SK-N-SH (cell line): ENCODE data around the gene SLC10A7. TPM values are rescaled to one million over a fixed set of nuclear protein-coding genes. Genes with fewer than 3 reads are reported as not detected.

Source experiments
- CTCF ChIA-PET: fragments of 300-600, 350-600 bp; formaldehyde crosslinking; extraction: SDS; loops from one replicate; lab custom pipeline; 2021; lab: Yijun Ruan, JAX
- POLR2A ChIA-PET: fragments of 350-600 bp; sonication (Branson Sonifier 250); formaldehyde crosslinking; extraction: SDS; loops from one replicate; lab custom pipeline; 2020; ENCODE audit warnings: antibody characterized with exemption, inconsistent platforms; lab: Yijun Ruan, JAX
- DNase-seq: peaks from one replicate; pipeline ENCODE4 v3.0.0; 2012
- H2AFZ ChIP-seq: fragments of 200-600 bp; sonication (generic); 2 replicates; pipeline ENCODE4 v1.8.1; 2016; ENCODE audit warnings: antibody characterized with exemption, mild to moderate bottlenecking, low read depth
- H3F3A ChIP-seq: fragments of 200-600 bp; sonication (generic); replicated peaks from 2 replicates; pipeline ENCODE3; 2016; ENCODE audit warnings: antibody characterized with exemption, mild to moderate bottlenecking; ENCODE audit not compliant: insufficient read depth
- H3K27ac ChIP-seq, 2 experiments: fragments of 200-500 bp in 1 of 2; fragments of 200-600 bp in 1 of 2; sonication (Bioruptor generic) in 1 of 2; sonication (generic), shearing (Covaris generic) in 1 of 2; 2 replicates each; pipeline versions ENCODE4 v1.5.1 to v1.6.1; 2014 to 2016; ENCODE audit warnings: low read depth in 2 of 2, inconsistent platforms in 1 of 2, low read length in 1 of 2, mild to moderate bottlenecking in 1 of 2, mixed read lengths in 1 of 2
- H3K27me3 ChIP-seq: fragments of 200-600 bp; sonication (generic), shearing (Covaris generic); 2 replicates; pipeline ENCODE4 v1.6.1; 2016; ENCODE audit warnings: mixed run types; ENCODE audit not compliant: insufficient read depth
- H3K36me3 ChIP-seq, 2 experiments: fragments of 200-500 bp in 1 of 2; fragments of 200-600 bp in 1 of 2; sonication (Bioruptor generic) in 1 of 2; sonication (generic) in 1 of 2; replicated peaks in 1 of 2; 2 replicates each; pipeline versions ENCODE3 to v1.5.1; 2014 to 2016; ENCODE audit warnings: low read length in 1 of 2, mild to moderate bottlenecking in 1 of 2; ENCODE audit not compliant: insufficient read depth in 2 of 2, control insufficient read depth in 1 of 2
- H3K4me1 ChIP-seq, 2 experiments: fragments of 200-500 bp in 1 of 2; fragments of 200-600 bp in 1 of 2; sonication (Bioruptor generic) in 1 of 2; sonication (generic), shearing (Covaris generic) in 1 of 2; 2 replicates each; pipeline versions ENCODE4 v1.5.1 to v1.6.1; 2014 to 2016; ENCODE audit warnings: low read depth in 1 of 2, low read length in 1 of 2, mixed run types in 1 of 2; ENCODE audit not compliant: insufficient read depth in 2 of 2, control insufficient read depth in 1 of 2
- H3K4me2 ChIP-seq: fragments of 200-600 bp; sonication (generic), shearing (Covaris generic); 2 replicates; pipeline ENCODE4 v1.6.1; 2017; ENCODE audit warnings: mixed run types
- H3K4me3 ChIP-seq, 2 experiments: fragments of 200-500 bp in 1 of 2; fragments of 200-600 bp in 1 of 2; sonication (Bioruptor generic) in 1 of 2; sonication (generic), shearing (Covaris generic) in 1 of 2; 2 replicates each; pipeline versions ENCODE4 v1.5.1 to v1.8.1; 2014 to 2016; ENCODE audit warnings: low read depth in 2 of 2, inconsistent platforms in 1 of 2, low read length in 1 of 2, mild to moderate bottlenecking in 1 of 2, mixed read lengths in 1 of 2, moderate library complexity in 1 of 2
- H3K79me2 ChIP-seq: fragments of 200-600 bp; sonication (generic); 2 replicates; pipeline ENCODE4 v1.8.1; 2017; ENCODE audit warnings: mild to moderate bottlenecking; ENCODE audit not compliant: insufficient read depth
- H3K9ac ChIP-seq: fragments of 200-600 bp; sonication (generic); 2 replicates; pipeline ENCODE4 v1.6.1; 2017; ENCODE audit warnings: mixed run types
- H3K9me2 ChIP-seq: fragments of 200-600 bp; sonication (generic); 2 replicates; pipeline ENCODE4 v1.6.1; 2017; ENCODE audit warnings: mixed run types
- H3K9me3 ChIP-seq: fragments of 200-600 bp; sonication (generic); 2 replicates; pipeline ENCODE4 v1.6.1; 2017; ENCODE audit warnings: mixed run types, mild to moderate bottlenecking, moderate library complexity
- H4K20me1 ChIP-seq: fragments of 200-600 bp; sonication (generic); 2 replicates; pipeline ENCODE4 v1.6.1; 2017; ENCODE audit warnings: mild to moderate bottlenecking, mixed run types; ENCODE audit not compliant: insufficient read depth
- EP300 ChIP-seq, 2 experiments: IDR thresholded peaks; 2 replicates each; pipeline versions ENCODE4 v1.4.0 to v1.6.1; 2012; ENCODE audit warnings: borderline replicate concordance in 1 of 2, low read depth in 1 of 2, low read length in 1 of 2
- FOSL2 ChIP-seq: IDR thresholded peaks from 2 replicates; pipeline ENCODE4 v1.4.0; 2012; ENCODE audit warnings: low read depth, mild to moderate bottlenecking, moderate library complexity, borderline replicate concordance
- FOXJ3 ChIP-seq: sonication (generic); formaldehyde crosslinking; IDR thresholded peaks from 2 replicates; pipeline ENCODE4 v1.5.1; 2020; ENCODE audit warnings: mild to moderate bottlenecking, missing genetic modification reagents
- GATA2 ChIP-seq: sonication (generic); formaldehyde crosslinking; IDR thresholded peaks from 2 replicates; pipeline ENCODE4 v1.5.0; 2020; ENCODE audit warnings: mild to moderate bottlenecking, missing genetic modification reagents
- JUND ChIP-seq: IDR thresholded peaks from 2 replicates; pipeline ENCODE4 v1.4.0; 2012
- NFIC ChIP-seq: IDR thresholded peaks from 2 replicates; pipeline ENCODE4 v1.4.0; 2012; ENCODE audit warnings: borderline replicate concordance
- NRF1 ChIP-seq: IDR thresholded peaks from 2 replicates; pipeline ENCODE4 v1.6.1; 2012; ENCODE audit warnings: low read depth, mild to moderate bottlenecking, low read length
- POLR2AphosphoS5 ChIP-seq: IDR thresholded peaks from 2 replicates; pipeline ENCODE4 v1.6.1; 2012; ENCODE audit warnings: low read depth, low read length
- RAD21 ChIP-seq: IDR thresholded peaks from 2 replicates; pipeline ENCODE4 v1.6.1; 2012; ENCODE audit warnings: mild to moderate bottlenecking, low read length
- RCOR1 ChIP-seq: fragments of 150-350 bp; IDR thresholded peaks from 2 replicates; pipeline ENCODE4 v1.6.1; 2017; ENCODE audit warnings: antibody characterized with exemption, low read length
- RFX5 ChIP-seq: IDR thresholded peaks from 2 replicates; pipeline ENCODE4 v1.6.1; 2012; ENCODE audit warnings: mild to moderate bottlenecking, improper control_type of control experiment, low read length
- RXRA ChIP-seq: IDR thresholded peaks from 2 replicates; pipeline ENCODE4 v1.4.0; 2012; ENCODE audit warnings: low read depth, mild to moderate bottlenecking, borderline replicate concordance
- SMC3 ChIP-seq: IDR thresholded peaks from 2 replicates; pipeline ENCODE4 v1.6.1; 2012; ENCODE audit warnings: low read depth, low read length, improper control_type of control experiment
- TAF1 ChIP-seq: IDR thresholded peaks from 2 replicates; pipeline ENCODE4 v1.6.1; 2012; ENCODE audit warnings: low read depth, mild to moderate bottlenecking, low read length, moderate library complexity, borderline replicate concordance
- TCF12 ChIP-seq: IDR thresholded peaks from 2 replicates; pipeline ENCODE4 v1.4.0; 2012
- TEAD4 ChIP-seq: IDR thresholded peaks from 2 replicates; pipeline ENCODE4 v1.4.0; 2012; ENCODE audit warnings: mild to moderate bottlenecking, borderline replicate concordance; ENCODE audit not compliant: insufficient read depth
- USF2 ChIP-seq: fragments of 150-350 bp; IDR thresholded peaks from 2 replicates; pipeline ENCODE4 v1.6.1; 2017; ENCODE audit warnings: antibody characterized with exemption, low read length, low read depth, borderline replicate concordance
- WGBS: methylation state at CpG from one replicate; pipeline ENCODE4 v1.1.6; 2017; ENCODE audit warnings: low lambda C conversion rate; 5-methylcytosine and 5-hydroxymethylcytosine counted together
- polyA plus RNA-seq, 3 experiments: library from polyadenylated mRNA; depleted of rRNA; stranded (reverse); fragments of >200 nt; gene quantifications; 2 replicates each; pipeline ENCODE4 v1.2.3, GENCODE V29; 2012

SLC10A7 gene
- polyA plus RNA-seq, 1 of the 3 experiments (the other 2 are of a cell fraction) = 3.3 TPM

GRCh38 chr4:146294776-146295175 lies 227.0 kb downstream of the SLC10A7 start:
- H4K20me1 ChIP-seq = no peaks in the 10 kb centered on the region
- WGBS = 67% methylated on average over 2 of the region's 2 CpGs
- H3K9me3 ChIP-seq = no peaks in the 10 kb centered on the region
- H3K9ac ChIP-seq = no peak overlapping the region
- H3K4me1 ChIP-seq = no peaks in the 10 kb centered on the region; a peak in 1 of 4 replicates
- no peak overlapping the region for H3K4me2 ChIP-seq
- ChIA-PET POLR2A (no interaction called here), CTCF (no interaction called here)
- H3K4me3 ChIP-seq = no peak overlapping the region
- H2AFZ ChIP-seq = no peak overlapping the region
- H3K9me2 ChIP-seq = no peaks in the 10 kb centered on the region
- no peak for DNase-seq
- no peaks in the 10 kb centered on the region for H3F3A ChIP-seq
- H3K36me3 ChIP-seq = no peaks in the 10 kb centered on the region
- no peaks in the 10 kb centered on the region for H3K79me2 ChIP-seq
- H3K27ac ChIP-seq = no peak overlapping the region
- TF ChIP-seq TCF12 = no peak
- TF ChIP-seq NRF1 = no peak
- no peak for TF ChIP-seq FOSL2
- TF ChIP-seq TAF1 = no peak
- TF ChIP-seq GATA2 = no peak
- TF ChIP-seq, all 33 proteins: peak for 0
- no peaks in the 10 kb centered on the region for H3K27me3 ChIP-seq

GRCh38 chr4:146292508-146292907 lies 229.2 kb downstream of the SLC10A7 start:
- Histone ChIP-seq H3K9me2 (no peaks in the 10 kb centered on the region), H3K9ac (no peak overlapping the region), H3K27me3 (no peaks in the 10 kb centered on the region), H3K9me3 (no peaks in the 10 kb centered on the region), H3K4me2 (no peak overlapping the region), H2AFZ (no peak overlapping the region), H3K79me2 (no peaks in the 10 kb centered on the region), H3F3A (no peaks in the 10 kb centered on the region), H3K4me1 (no peaks in the 10 kb centered on the region; a peak in 1 of 4 replicates), H3K36me3 (no peaks in the 10 kb centered on the region), H4K20me1 (no peaks in the 10 kb centered on the region), H3K27ac (no peak overlapping the region), H3K4me3 (no peak overlapping the region)
- no peak for DNase-seq
- ChIA-PET POLR2A (no interaction called here), CTCF (no interaction called here)
- 47% methylated on average over 2 of the region's 2 CpGs for WGBS
- TF ChIP-seq USF2 (no peak), EP300 (IDR thresholded peaks at IDR 0.05; ENCODE audit: borderline replicate concordance in 1 of 2, low read depth in 1 of 2, low read length in 1 of 2) (no peak), RCOR1 (no peak), FOSL2 (no peak), JUND (no peak), FOXJ3 (CRISPR knock-in tag) (no peak), RFX5 (no peak), POLR2AphosphoS5 (no peak), SMC3 (no peak), GATA2 (no peak), RAD21 (no peak), TEAD4 (no peak), NFIC (no peak), RXRA (no peak), NRF1 (no peak)
